ENCODE results near the gene MRPS30. TPM values are rescaled to one million over a fixed set of nuclear protein-coding genes. Genes with fewer than 3 reads are reported as not detected.

Gene MRPS30
- total RNA-seq, 2 donors from 2014 or later, result 48.6 to 68.0 TPM

GRCh38 chr5:44794371-44794770 is 14.4 kb upstream of the MRPS30 start:
- Histone ChIP-seq H3K4me1 (ENCODE audit: control insufficient read depth in 1 of 2, low read depth in 2 of 2) (peaks cover 0 to 7% of the 10 kb centered on the region in 2 donors), H3K4me3 (no peak overlapping the region), H3K36me3 (no peaks in the 10 kb centered on the region), H3K27me3 (replicated peaks; ENCODE audit: insufficient read depth) (no peaks in the 10 kb centered on the region), H3K9me3 (peaks cover 8% of the 10 kb centered on the region), H3K27ac (no peak overlapping the region)
- TF ChIP-seq CTCF (IDR thresholded peaks at IDR 0.05), result no peak
- no peak for DNase-seq (ENCODE audit: low spot score)
- ATAC-seq (ENCODE audit: insufficient number of reproducible peaks, low FRiP score, low read depth), result no peak

GRCh38 chr5:44795496-44795895 is 13.3 kb upstream of the MRPS30 start:
- Histone ChIP-seq H3K27ac (no peak overlapping the region), H3K4me1 (ENCODE audit: control insufficient read depth in 1 of 2, low read depth in 2 of 2) (no peaks in the 10 kb centered on the region), H3K36me3 (no peaks in the 10 kb centered on the region), H3K4me3 (no peak overlapping the region), H3K27me3 (replicated peaks; ENCODE audit: insufficient read depth) (no peaks in the 10 kb centered on the region), H3K9me3 (peaks cover 8% of the 10 kb centered on the region)
- no peak for TF ChIP-seq CTCF (IDR thresholded peaks at IDR 0.05)
- ATAC-seq (ENCODE audit: insufficient number of reproducible peaks, low FRiP score, low read depth), result no peak
- no peak for DNase-seq (ENCODE audit: low spot score)

- TF ChIP-seq CTCF (IDR thresholded peaks at IDR 0.05), result no peak
- Histone ChIP-seq H3K4me1 (ENCODE audit: control insufficient read depth in 1 of 2, low read depth in 2 of 2) (no peaks in the 10 kb centered on the region), H3K27me3 (replicated peaks; ENCODE audit: insufficient read depth) (no peaks in the 10 kb centered on the region), H3K27ac (no peak overlapping the region), H3K9me3 (peaks cover 8% of the 10 kb centered on the region), H3K36me3 (no peaks in the 10 kb centered on the region), H3K4me3 (no peak overlapping the region)
- ATAC-seq (ENCODE audit: insufficient number of reproducible peaks, low FRiP score, low read depth) (no peak), DNase-seq (ENCODE audit: low spot score) (no peak)
These were observed 10.9 kb upstream of the MRPS30 start for GRCh38 chr5:44797841-44798240.

GRCh38 chr5:44801992-44802391 is 6.8 kb upstream of the MRPS30 start:
- Histone ChIP-seq H3K27me3 (replicated peaks; ENCODE audit: insufficient read depth) (no peaks in the 10 kb centered on the region), H3K4me3 (no peak overlapping the region), H3K4me1 (ENCODE audit: control insufficient read depth in 1 of 2, low read depth in 2 of 2) (no peaks in the 10 kb centered on the region), H3K9me3 (no peaks in the 10 kb centered on the region), H3K27ac (no peak overlapping the region), H3K36me3 (no peaks in the 10 kb centered on the region)
- no peak for ATAC-seq (ENCODE audit: insufficient number of reproducible peaks, low FRiP score, low read depth)
- no peak for TF ChIP-seq CTCF (IDR thresholded peaks at IDR 0.05)
- DNase-seq (ENCODE audit: low spot score), result no peak

- DNase-seq (ENCODE audit: low spot score), result no peak
- H3K9me3 ChIP-seq, result no peaks in the 10 kb centered on the region
- no peak overlapping the region for H3K4me3 ChIP-seq
These were observed 2.1 kb upstream of the MRPS30 start for GRCh38 chr5:44806608-44807007.

More at GRCh38 chr5:44806608-44807007, 2.1 kb upstream of the MRPS30 start:
- Histone ChIP-seq H3K27me3 (replicated peaks; ENCODE audit: insufficient read depth) (no peaks in the 10 kb centered on the region), H3K27ac (no peak overlapping the region), H3K4me1 (ENCODE audit: control insufficient read depth in 1 of 2, low read depth in 2 of 2) (peaks cover 12 to 24% of the 10 kb centered on the region in 2 donors), H3K36me3 (no peaks in the 10 kb centered on the region)
- TF ChIP-seq CTCF (IDR thresholded peaks at IDR 0.05), result no peak
- no peak for ATAC-seq (ENCODE audit: insufficient number of reproducible peaks, low FRiP score, low read depth)
